Neural progenitor cell (in vitro differentiated cells): ENCODE measurements around the gene CD164L2. TPM values are rescaled to one million over a fixed set of nuclear protein-coding genes. Genes with fewer than 3 reads are reported as not detected.

Experiments used
- DNase-seq: peaks from one replicate; pipeline ENCODE4 v3.0.0-alpha.2; 2016; ENCODE audit warnings: low spot score
- H2AFZ ChIP-seq: fragments of 200-600 bp; sonication (generic); replicated peaks from 2 replicates; pipeline ENCODE4 v1.6.1; 2016; ENCODE audit warnings: antibody characterized with exemption
- H3F3A ChIP-seq: fragments of 200-600 bp; sonication (generic); 2 replicates; pipeline ENCODE4 v1.6.1; 2016; ENCODE audit warnings: antibody characterized with exemption, low read depth
- H3K27ac ChIP-seq: fragments of 200-600 bp; sonication (generic); 2 replicates; pipeline ENCODE4 v1.5.1; 2016; ENCODE audit warnings: mild to moderate bottlenecking
- H3K27me3 ChIP-seq: fragments of 200-600 bp; sonication (generic); 2 replicates; pipeline ENCODE4 v1.6.1; 2016; ENCODE audit warnings: mild to moderate bottlenecking, moderate library complexity
- H3K36me3 ChIP-seq: fragments of 200-600 bp; sonication (generic); 2 replicates; pipeline ENCODE4 v1.5.1; 2016
- H3K4me1 ChIP-seq: fragments of 200-600 bp; sonication (generic); 2 replicates; pipeline ENCODE4 v1.6.1; 2016; ENCODE audit warnings: mixed run types
- H3K4me2 ChIP-seq: fragments of 200-600 bp; sonication (generic); 2 replicates; pipeline ENCODE4 v1.6.1; 2016
- H3K4me3 ChIP-seq: fragments of 200-600 bp; sonication (generic); 2 replicates; pipeline ENCODE4 v1.5.1; 2016
- H3K79me2 ChIP-seq: fragments of 200-600 bp; sonication (generic); 2 replicates; pipeline ENCODE4 v1.6.1; 2016; ENCODE audit warnings: low read depth
- H3K9ac ChIP-seq: fragments of 200-600 bp; sonication (generic); 2 replicates; pipeline ENCODE4 v1.6.1; 2016
- H3K9me3 ChIP-seq: fragments of 200-600 bp; sonication (generic); 2 replicates; pipeline ENCODE4 v1.5.1; 2016; ENCODE audit warnings: low read depth
- H4K20me1 ChIP-seq: fragments of 200-600 bp; sonication (generic); 2 replicates; pipeline ENCODE4 v1.6.1; 2016; ENCODE audit warnings: low read depth
- H3K27ac Mint-ChIP-seq: 3 replicates; pipeline ENCODE4 v1.8.0; 2021; ENCODE audit warnings: mixed read lengths
- H3K27me3 Mint-ChIP-seq: 2 replicates; pipeline ENCODE4 v1.8.0; 2022; ENCODE audit warnings: low read depth, mild to moderate bottlenecking, inconsistent platforms, moderate library complexity, mixed read lengths; ENCODE audit not compliant: insufficient read depth
- H3K36me3 Mint-ChIP-seq: 3 replicates; pipeline ENCODE4 v1.8.0; 2021; ENCODE audit warnings: mixed read lengths
- H3K4me1 Mint-ChIP-seq: 3 replicates; pipeline ENCODE4 v1.8.0; 2021; ENCODE audit warnings: mixed read lengths
- H3K4me3 Mint-ChIP-seq: 3 replicates; pipeline ENCODE4 v1.8.0; 2021; ENCODE audit warnings: mild to moderate bottlenecking, moderate library complexity, mixed read lengths
- H3K9me3 Mint-ChIP-seq: 3 replicates; pipeline ENCODE4 v1.8.0; 2020; ENCODE audit warnings: mixed read lengths
- EZH2 ChIP-seq: fragments of 200-600 bp; sonication (generic); IDR thresholded peaks from 2 replicates; pipeline ENCODE4 v1.6.1; 2017; ENCODE audit warnings: antibody characterized with exemption, mild to moderate bottlenecking, moderate library complexity
- EZH2phosphoT487 ChIP-seq: fragments of 200-600 bp; sonication (generic); IDR thresholded peaks from 2 replicates; pipeline ENCODE4 v1.6.1; 2017; ENCODE audit warnings: antibody characterized with exemption
- total RNA-seq: library from RNA; depleted of rRNA; stranded (reverse); fragments of >200 nt; gene quantifications from 2 replicates; pipeline ENCODE4 v1.2.3, GENCODE V29; 2015; ENCODE audit warnings: low replicate concordance
- TF ChIP-seq, protein P1 (sequence below): fragments of 200-600 bp; sonication (generic); IDR thresholded peaks from 2 replicates; pipeline ENCODE4 v1.5.1; 2017; ENCODE audit warnings: antibody characterized with exemption, mild to moderate bottlenecking

The CD164L2 gene
- total RNA-seq, 1 donor from 2014 or later, result 1.6 TPM

DNA sequence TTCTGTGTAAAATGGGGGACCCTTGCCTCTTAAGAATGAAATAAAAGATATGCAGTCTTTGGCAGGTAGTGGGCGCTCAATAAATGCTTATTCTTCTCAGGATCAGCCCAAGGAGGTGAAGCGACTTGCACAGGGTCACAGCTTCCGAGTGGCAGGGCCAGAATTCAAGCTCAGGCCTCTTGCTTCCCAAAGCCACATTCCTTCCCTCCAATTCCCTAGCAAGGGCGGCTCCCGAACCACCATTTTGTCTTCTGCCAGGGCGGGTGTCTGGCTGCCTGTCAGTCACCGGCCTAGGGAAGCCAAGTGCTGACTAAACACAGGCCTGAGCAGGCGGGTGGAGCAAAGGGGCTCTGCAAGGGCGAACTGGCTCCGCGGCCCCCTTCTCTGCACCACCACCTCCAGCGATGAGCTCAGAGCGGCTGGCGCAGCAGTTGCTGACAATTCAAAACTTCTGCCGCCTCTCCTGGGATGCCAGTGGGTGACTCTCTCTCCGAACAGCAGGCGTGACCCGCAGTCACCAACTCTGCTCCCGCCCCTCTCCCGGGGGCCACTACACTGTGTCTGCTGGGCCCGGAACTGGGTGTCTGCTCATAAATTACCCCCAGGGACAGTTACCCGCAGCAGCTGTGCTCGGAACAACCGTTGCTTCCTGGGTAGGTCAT, 20.1 kb upstream of the CD164L2 start:
- peaks cover 68% of the 10 kb centered on the region for H3K4me1 ChIP-seq
- H3K4me3 ChIP-seq, result no peak overlapping the region
- DNase-seq, result peak; percentile 52
- no peaks in the 10 kb centered on the region for H3K27me3 ChIP-seq
- peaks cover 71% of the 10 kb centered on the region for H3F3A ChIP-seq
- H2AFZ ChIP-seq, result no peak overlapping the region
- H3K79me2 ChIP-seq, result no peaks in the 10 kb centered on the region
- H3K9ac ChIP-seq, result no peak overlapping the region
- H3K4me2 ChIP-seq, result no peak overlapping the region
- Mint-ChIP-seq H3K9me3 (no peaks in the 10 kb centered on the region), H3K4me3 (no peak overlapping the region), H3K27me3 (peaks cover 5% of the 10 kb centered on the region), H3K36me3 (peaks cover 11% of the 10 kb centered on the region), H3K4me1 (peaks cover 69% of the 10 kb centered on the region), H3K27ac (peak overlapping the region; percentile 33)
- H3K27ac ChIP-seq, result no peak overlapping the region
- no peaks in the 10 kb centered on the region for H3K36me3 ChIP-seq
- no peak for TF ChIP-seq EZH2
- TF ChIP-seq, protein P1, sequence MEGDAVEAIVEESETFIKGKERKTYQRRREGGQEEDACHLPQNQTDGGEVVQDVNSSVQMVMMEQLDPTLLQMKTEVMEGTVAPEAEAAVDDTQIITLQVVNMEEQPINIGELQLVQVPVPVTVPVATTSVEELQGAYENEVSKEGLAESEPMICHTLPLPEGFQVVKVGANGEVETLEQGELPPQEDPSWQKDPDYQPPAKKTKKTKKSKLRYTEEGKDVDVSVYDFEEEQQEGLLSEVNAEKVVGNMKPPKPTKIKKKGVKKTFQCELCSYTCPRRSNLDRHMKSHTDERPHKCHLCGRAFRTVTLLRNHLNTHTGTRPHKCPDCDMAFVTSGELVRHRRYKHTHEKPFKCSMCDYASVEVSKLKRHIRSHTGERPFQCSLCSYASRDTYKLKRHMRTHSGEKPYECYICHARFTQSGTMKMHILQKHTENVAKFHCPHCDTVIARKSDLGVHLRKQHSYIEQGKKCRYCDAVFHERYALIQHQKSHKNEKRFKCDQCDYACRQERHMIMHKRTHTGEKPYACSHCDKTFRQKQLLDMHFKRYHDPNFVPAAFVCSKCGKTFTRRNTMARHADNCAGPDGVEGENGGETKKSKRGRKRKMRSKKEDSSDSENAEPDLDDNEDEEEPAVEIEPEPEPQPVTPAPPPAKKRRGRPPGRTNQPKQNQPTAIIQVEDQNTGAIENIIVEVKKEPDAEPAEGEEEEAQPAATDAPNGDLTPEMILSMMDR, result peak; percentile 36
- no peak for TF ChIP-seq EZH2phosphoT487
- no peaks in the 10 kb centered on the region for H3K9me3 ChIP-seq
- H4K20me1 ChIP-seq, result peaks cover 6% of the 10 kb centered on the region

DNA sequence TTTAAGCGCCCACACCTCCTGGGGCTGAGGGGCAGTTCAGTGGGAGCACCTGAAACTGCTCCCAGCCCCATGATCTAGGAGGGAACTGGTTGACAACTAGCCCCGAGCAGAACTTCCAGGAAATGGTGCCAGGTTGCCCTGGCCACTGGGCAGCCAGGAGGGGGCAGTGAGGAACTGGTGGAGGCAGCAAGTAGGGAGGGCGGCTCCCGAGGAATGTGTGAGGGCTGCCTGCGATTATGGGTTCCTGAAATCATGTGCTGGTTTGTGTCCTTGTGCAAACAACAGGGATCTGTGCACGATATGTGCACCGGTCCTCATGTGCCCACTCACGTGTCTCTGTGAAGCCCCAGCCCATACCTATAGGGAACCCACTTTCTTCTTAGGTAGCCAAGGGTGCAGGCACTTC, 19.2 kb upstream of the CD164L2 start:
- Histone ChIP-seq H3K79me2 (no peaks in the 10 kb centered on the region), H4K20me1 (peaks cover 6% of the 10 kb centered on the region), H3K4me3 (no peak overlapping the region), H3K27ac (peak overlapping the region; percentile 13), H2AFZ (no peak overlapping the region), H3K36me3 (no peaks in the 10 kb centered on the region), H3K4me1 (peaks cover 67% of the 10 kb centered on the region), H3K9ac (no peak overlapping the region), H3F3A (peaks cover 63% of the 10 kb centered on the region), H3K4me2 (no peak overlapping the region), H3K9me3 (no peaks in the 10 kb centered on the region), H3K27me3 (no peaks in the 10 kb centered on the region)
- Mint-ChIP-seq H3K27me3 (peaks cover 5% of the 10 kb centered on the region), H3K36me3 (peaks cover 6% of the 10 kb centered on the region), H3K4me3 (no peak overlapping the region), H3K9me3 (no peaks in the 10 kb centered on the region), H3K27ac (no peak overlapping the region), H3K4me1 (peaks cover 77% of the 10 kb centered on the region)
- DNase-seq, result peak; percentile 59
- TF ChIP-seq, protein P1, result peak; percentile 56
- TF ChIP-seq EZH2 (no peak), EZH2phosphoT487 (no peak)

DNA sequence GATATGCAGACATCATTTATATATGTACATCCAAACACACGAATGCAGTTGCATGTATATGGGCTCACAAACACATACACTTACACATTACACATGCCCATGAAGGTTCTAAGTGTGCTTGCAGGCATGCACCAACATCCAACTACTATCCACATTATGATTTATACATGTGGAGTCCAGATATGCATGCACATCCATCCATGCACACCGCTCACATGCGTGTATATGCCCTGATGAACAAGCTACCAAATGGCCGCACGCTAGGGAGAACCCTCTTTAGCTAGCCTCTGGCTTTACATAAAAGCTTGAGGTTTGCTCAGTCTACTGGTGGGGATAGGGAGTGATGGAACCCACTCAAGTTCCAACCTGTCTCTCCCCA, 17.8 kb upstream of the CD164L2 start:
- Mint-ChIP-seq H3K27ac (no peak overlapping the region), H3K27me3 (peaks cover 11% of the 10 kb centered on the region), H3K4me3 (no peak overlapping the region), H3K36me3 (peaks cover 4% of the 10 kb centered on the region), H3K9me3 (no peaks in the 10 kb centered on the region), H3K4me1 (peaks cover 68% of the 10 kb centered on the region)
- H3K4me2 ChIP-seq, result no peak overlapping the region
- H3F3A ChIP-seq, result peaks cover 49% of the 10 kb centered on the region
- no peaks in the 10 kb centered on the region for H3K36me3 ChIP-seq
- H3K27ac ChIP-seq, result no peak overlapping the region
- H3K9ac ChIP-seq, result no peak overlapping the region
- no peaks in the 10 kb centered on the region for H3K79me2 ChIP-seq
- peaks cover 54% of the 10 kb centered on the region for H3K4me1 ChIP-seq
- no peaks in the 10 kb centered on the region for H3K27me3 ChIP-seq
- H3K9me3 ChIP-seq, result no peaks in the 10 kb centered on the region
- no peak for DNase-seq
- TF ChIP-seq, protein P1, result no peak
- TF ChIP-seq EZH2phosphoT487 (no peak), EZH2 (no peak)
- H3K4me3 ChIP-seq, result no peak overlapping the region
- H2AFZ ChIP-seq, result no peak overlapping the region
- H4K20me1 ChIP-seq, result no peaks in the 10 kb centered on the region
